HepG2 (cell line): ENCODE results near the gene SOBP. TPM values are rescaled to one million over a fixed set of nuclear protein-coding genes. Genes with fewer than 3 reads are reported as not detected.

ENCODE experiments used
- ATM ChIP-seq: fragments of 450-650 bp; IDR thresholded peaks from 2 replicates; pipeline ENCODE4 v1.7.1; 2017; ENCODE audit warnings: mild to moderate bottlenecking, borderline replicate concordance
- ELK4 ChIP-seq: sonication (generic); formaldehyde crosslinking; IDR thresholded peaks from 2 replicates; pipeline ENCODE4 v1.9.0; 2021; ENCODE audit warnings: missing genetic modification reagents, borderline replicate concordance
- GATAD2A ChIP-seq: IDR thresholded peaks from 2 replicates; pipeline ENCODE4 v1.6.1; 2016
- HMG20B ChIP-seq: conservative IDR thresholded peaks from 2 replicates; pipeline ENCODE4 v1.6.1; 2016; ENCODE audit warnings: missing genetic modification reagents, missing compliant biosample characterization
- HNRNPL ChIP-seq: fragments of 200-400 bp; formaldehyde crosslinking; IDR thresholded peaks from 2 replicates; pipeline ENCODE4 v1.6.1; 2017; ENCODE audit warnings: mild to moderate bottlenecking, low read depth, low read length
- KDM2A ChIP-seq: sonication (generic); formaldehyde crosslinking; IDR thresholded peaks from 2 replicates; pipeline ENCODE4 v1.4.0; 2020; ENCODE audit warnings: low read depth, missing genetic modification reagents, borderline replicate concordance
- MXI1 ChIP-seq: IDR thresholded peaks from 3 replicates; pipeline ENCODE4 v1.6.1; 2012; ENCODE audit warnings: low read depth, low read length, inconsistent platforms, borderline replicate concordance
- ONECUT2 ChIP-seq: sonication (generic); formaldehyde crosslinking; IDR thresholded peaks from 2 replicates; pipeline ENCODE4 v1.4.0; 2020; ENCODE audit warnings: missing genetic modification reagents
- RXRA ChIP-seq: sonication (generic); formaldehyde crosslinking; IDR thresholded peaks from 2 replicates; pipeline ENCODE4 v1.5.1; 2020; ENCODE audit warnings: missing genetic modification reagents
- SIX4 ChIP-seq: sonication (generic); formaldehyde crosslinking; IDR thresholded peaks from 2 replicates; pipeline ENCODE4 v1.4.0; 2020; ENCODE audit warnings: missing genetic modification reagents
- TERF1 ChIP-seq: sonication (generic); formaldehyde crosslinking; IDR thresholded peaks from 2 replicates; pipeline ENCODE4 v1.8.0; 2022; ENCODE audit warnings: mild to moderate bottlenecking, missing genetic modification reagents, moderate library complexity
- ZFP37 ChIP-seq: sonication (generic); formaldehyde crosslinking; IDR thresholded peaks from 2 replicates; pipeline ENCODE4 v1.4.0; 2020; ENCODE audit warnings: missing genetic modification reagents, borderline replicate concordance
- ZFP41 ChIP-seq: sonication (generic); formaldehyde crosslinking; IDR thresholded peaks from 2 replicates; pipeline ENCODE4 v1.4.0; 2020; ENCODE audit warnings: mild to moderate bottlenecking, missing genetic modification reagents, borderline replicate concordance
- ZMYM3 ChIP-seq: sonication (generic); formaldehyde crosslinking; IDR thresholded peaks from 2 replicates; pipeline ENCODE4 v1.5.1; 2020; ENCODE audit warnings: mild to moderate bottlenecking, missing genetic modification reagents
- ZNF17 ChIP-seq: sonication (generic); formaldehyde crosslinking; IDR thresholded peaks from 2 replicates; pipeline ENCODE4 v1.5.0; 2020; ENCODE audit warnings: mild to moderate bottlenecking, missing genetic modification reagents
- ZNF276 ChIP-seq: sonication (generic); formaldehyde crosslinking; IDR thresholded peaks from 2 replicates; pipeline ENCODE4 v1.4.0; 2020; ENCODE audit warnings: mild to moderate bottlenecking, low read depth, missing genetic modification reagents
- ZNF496 ChIP-seq: sonication (generic); formaldehyde crosslinking; IDR thresholded peaks from 2 replicates; pipeline ENCODE4 v1.8.1; 2023; ENCODE audit warnings: mild to moderate bottlenecking, moderate library complexity, missing genetic modification reagents; ENCODE audit not compliant: insufficient replicate concordance
- ZNF7 ChIP-seq: IDR thresholded peaks from 2 replicates; pipeline ENCODE4 v1.6.1; 2016; ENCODE audit warnings: missing biosample characterization, missing genetic modification reagents
- polyA plus RNA-seq, 8 experiments: library from polyadenylated mRNA; depleted of rRNA in 3 of 8; stranded (reverse) in 7 of 8; unstranded in 1 of 8; fragments of >200 nt; fragmentation: Illumina TruSeq in 4 of 8; extraction: Trizol in 4 of 8; gene quantifications; 2 replicates each; pipeline versions ENCODE4 v1.2.1 to v1.2.3, GENCODE V29; 2011 to 2016; ENCODE audit warnings: low read depth in 4 of 8, missing spikeins in 1 of 8, mixed read lengths in 1 of 8; ENCODE audit not compliant: insufficient read depth in 1 of 8
- total RNA-seq, 5 experiments: library from RNA; depleted of rRNA; stranded (reverse); fragments of >200 nt; fragmentation: Illumina TruSeq; extraction: Trizol; gene quantifications; 2 replicates each; pipeline ENCODE4 v1.2.3, GENCODE V29; 2016; ENCODE audit warnings: low read depth in 1 of 5
- TF ChIP-seq, protein P1 (sequence below): sonication (generic); formaldehyde crosslinking; IDR thresholded peaks from 2 replicates; pipeline ENCODE4 v1.5.0; 2020; ENCODE audit warnings: missing genetic modification reagents
- TF ChIP-seq, protein P2 (sequence below): fragments of 450-650 bp; IDR thresholded peaks from 2 replicates; pipeline ENCODE4 v1.6.1; 2017; ENCODE audit warnings: mild to moderate bottlenecking

Gene SOBP
- total and polyA plus RNA-seq, 2 of the 13 experiments (the other 11 are each of a cell fraction or from before 2014, with no cell fraction given): 1.5 to 6.9 TPM

DNA sequence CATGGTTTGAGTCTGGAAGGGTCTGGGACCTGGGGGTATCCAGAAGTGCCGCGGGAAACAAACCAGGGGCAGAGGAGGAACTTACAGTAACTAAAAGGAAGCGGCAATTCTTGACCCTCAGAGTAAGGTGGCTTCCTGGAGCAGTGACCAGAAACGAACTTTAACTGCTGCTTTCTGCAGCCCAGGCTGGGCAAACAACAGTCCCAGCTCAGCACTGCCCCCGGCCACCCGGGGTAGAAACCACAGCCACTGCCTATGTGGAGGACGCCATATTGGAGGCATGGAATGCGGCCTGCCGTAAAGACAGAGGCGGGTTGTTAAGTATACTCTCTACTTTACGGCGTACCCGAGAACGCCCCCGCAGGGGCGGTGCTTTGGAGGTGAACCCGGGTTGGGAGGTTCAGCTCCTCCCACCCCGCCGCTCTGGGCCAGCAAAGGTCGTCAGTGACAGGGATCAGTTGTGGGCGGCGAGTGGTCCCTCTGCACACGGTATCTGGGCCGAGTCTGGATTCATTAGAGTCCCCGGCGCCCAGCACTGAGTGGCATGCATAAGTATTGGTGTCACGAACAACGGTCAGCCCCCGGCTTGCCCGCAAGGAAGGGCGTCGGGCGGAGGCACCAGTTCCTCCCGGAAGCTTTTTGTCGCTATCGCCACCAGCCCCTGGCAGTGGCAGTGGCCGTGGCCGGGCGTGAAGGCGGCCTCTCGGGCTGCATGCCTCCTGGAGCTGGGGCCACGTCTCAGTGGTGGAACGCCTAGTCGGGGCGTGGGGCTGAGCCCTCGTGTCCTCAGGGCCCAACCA lies 30.4 kb upstream of the SOBP start, which contains the start of gene PDSS2 (continued):
- peak; percentile 90 for TF ChIP-seq RXRA (CRISPR knock-in tag)
- TF ChIP-seq ZMYM3 (CRISPR knock-in tag): 0 out of 2 replicates have a peak, but pooled peaks have one; percentile 13
- no peak for TF ChIP-seq ZNF7 (CRISPR knock-in tag)
- no peak; the same call in 1 of the 2 replicates for TF ChIP-seq TERF1 (CRISPR knock-in tag)
- no peak for TF ChIP-seq ATM
- TF ChIP-seq ELK4 (CRISPR knock-in tag): no peak
- TF ChIP-seq ZNF276 (CRISPR knock-in tag): peak; percentile 55; the same call in 1 of the 2 replicates
- TF ChIP-seq HMG20B (CRISPR knock-in tag): no peak
- TF ChIP-seq ZNF496 (CRISPR knock-in tag): no peak
- TF ChIP-seq MXI1: peak; percentile 75; the same call in 2 of the 3 replicates
- TF ChIP-seq, protein P1, sequence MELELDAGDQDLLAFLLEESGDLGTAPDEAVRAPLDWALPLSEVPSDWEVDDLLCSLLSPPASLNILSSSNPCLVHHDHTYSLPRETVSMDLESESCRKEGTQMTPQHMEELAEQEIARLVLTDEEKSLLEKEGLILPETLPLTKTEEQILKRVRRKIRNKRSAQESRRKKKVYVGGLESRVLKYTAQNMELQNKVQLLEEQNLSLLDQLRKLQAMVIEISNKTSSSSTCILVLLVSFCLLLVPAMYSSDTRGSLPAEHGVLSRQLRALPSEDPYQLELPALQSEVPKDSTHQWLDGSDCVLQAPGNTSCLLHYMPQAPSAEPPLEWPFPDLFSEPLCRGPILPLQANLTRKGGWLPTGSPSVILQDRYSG (CRISPR knock-in tag): no peak
- peak; percentile 71 for TF ChIP-seq KDM2A (CRISPR knock-in tag)
- no peak; the same call in 1 of the 2 replicates for TF ChIP-seq ZFP41 (CRISPR knock-in tag)
- TF ChIP-seq, protein P2, sequence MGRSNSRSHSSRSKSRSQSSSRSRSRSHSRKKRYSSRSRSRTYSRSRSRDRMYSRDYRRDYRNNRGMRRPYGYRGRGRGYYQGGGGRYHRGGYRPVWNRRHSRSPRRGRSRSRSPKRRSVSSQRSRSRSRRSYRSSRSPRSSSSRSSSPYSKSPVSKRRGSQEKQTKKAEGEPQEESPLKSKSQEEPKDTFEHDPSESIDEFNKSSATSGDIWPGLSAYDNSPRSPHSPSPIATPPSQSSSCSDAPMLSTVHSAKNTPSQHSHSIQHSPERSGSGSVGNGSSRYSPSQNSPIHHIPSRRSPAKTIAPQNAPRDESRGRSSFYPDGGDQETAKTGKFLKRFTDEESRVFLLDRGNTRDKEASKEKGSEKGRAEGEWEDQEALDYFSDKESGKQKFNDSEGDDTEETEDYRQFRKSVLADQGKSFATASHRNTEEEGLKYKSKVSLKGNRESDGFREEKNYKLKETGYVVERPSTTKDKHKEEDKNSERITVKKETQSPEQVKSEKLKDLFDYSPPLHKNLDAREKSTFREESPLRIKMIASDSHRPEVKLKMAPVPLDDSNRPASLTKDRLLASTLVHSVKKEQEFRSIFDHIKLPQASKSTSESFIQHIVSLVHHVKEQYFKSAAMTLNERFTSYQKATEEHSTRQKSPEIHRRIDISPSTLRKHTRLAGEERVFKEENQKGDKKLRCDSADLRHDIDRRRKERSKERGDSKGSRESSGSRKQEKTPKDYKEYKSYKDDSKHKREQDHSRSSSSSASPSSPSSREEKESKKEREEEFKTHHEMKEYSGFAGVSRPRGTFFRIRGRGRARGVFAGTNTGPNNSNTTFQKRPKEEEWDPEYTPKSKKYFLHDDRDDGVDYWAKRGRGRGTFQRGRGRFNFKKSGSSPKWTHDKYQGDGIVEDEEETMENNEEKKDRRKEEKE: no peak
- TF ChIP-seq ZFP37 (CRISPR knock-in tag): peak; percentile 21; the same call in 1 of the 2 replicates
- 0 out of 2 replicates have a peak, but pooled peaks have one; percentile 73 for TF ChIP-seq HNRNPL
- no peak for TF ChIP-seq ONECUT2 (CRISPR knock-in tag)
- TF ChIP-seq SIX4: no peak; the same call in 1 of the 2 replicates
- TF ChIP-seq ZNF17 (CRISPR knock-in tag): no peak
- peak; percentile 44; the same call in 1 of the 2 replicates for TF ChIP-seq GATAD2A
